HG03025 (cell line): ENCODE measurements around the gene BRINP1.
"Not testable (repeated sequence)": the region's sequence is repeated elsewhere in the genome, so short reads cannot be mapped to it uniquely, and the experiment has no call there.

Experiments used
- ATAC-seq: cut with Tn5 transposase; IDR thresholded peaks from one replicate; pipeline ENCODE4 v1.9.1; 2021; ENCODE audit warnings: mild to moderate bottlenecking, moderate library complexity; ENCODE audit not compliant: unreplicated experiment, low FRiP score

Gene BRINP1

GRCh38 chr9:119216651-119217331, 152.4 kb downstream of the BRINP1 start:
- no peak for ATAC-seq

- no peak for ATAC-seq
Observed at GRCh38 chr9:119215651-119216050, 153.6 kb downstream of the BRINP1 start.

DNA sequence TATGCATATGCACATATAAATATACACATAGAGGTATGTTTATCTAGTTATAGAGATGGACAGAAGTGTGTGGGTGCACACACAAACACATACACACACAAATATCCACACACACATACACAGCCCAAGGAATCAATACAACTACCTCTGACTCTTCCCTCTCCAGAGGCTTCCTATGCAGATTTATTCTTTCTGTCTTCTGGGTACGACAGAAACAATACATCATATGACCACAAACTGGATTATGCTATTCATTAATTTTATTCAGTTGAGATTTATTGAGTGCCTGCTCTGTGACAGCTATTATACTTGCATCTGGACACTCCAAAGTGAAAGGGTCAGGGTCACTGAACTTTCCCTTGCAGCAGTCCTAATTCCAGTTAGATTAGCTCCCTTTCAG, 155.8 kb downstream of the BRINP1 start:
- ATAC-seq: no peak

- no peak for ATAC-seq
Observed at GRCh38 chr9:119197893-119198607, 171.2 kb downstream of the BRINP1 start.

GRCh38 chr9:119195521-119195920, 173.7 kb downstream of the BRINP1 start:
- no peak for ATAC-seq

DNA sequence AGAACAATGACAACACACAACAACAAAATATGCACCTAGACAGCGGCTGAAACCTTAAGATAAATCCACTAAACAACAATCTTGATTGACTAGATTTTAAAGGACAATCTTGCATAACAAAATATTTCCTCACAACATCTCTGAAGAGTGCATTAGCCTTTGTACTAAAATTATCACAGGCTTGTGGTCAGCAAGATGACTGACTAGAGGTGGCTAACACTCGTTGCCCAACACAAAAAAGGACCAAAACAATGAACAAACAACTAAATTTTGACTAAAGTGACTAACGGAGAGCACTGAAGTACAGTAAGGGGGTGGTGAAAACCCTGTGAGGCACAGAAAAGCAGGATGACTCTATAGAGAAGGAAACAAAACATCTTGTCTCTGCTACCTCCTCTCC, 183.9 kb downstream of the BRINP1 start:
- ATAC-seq: no peak

GRCh38 chr9:119184265-119184936, 184.8 kb downstream of the BRINP1 start:
- no peak for ATAC-seq

GRCh38 chr9:119181561-119181960, 187.7 kb downstream of the BRINP1 start:
- ATAC-seq: no peak

DNA sequence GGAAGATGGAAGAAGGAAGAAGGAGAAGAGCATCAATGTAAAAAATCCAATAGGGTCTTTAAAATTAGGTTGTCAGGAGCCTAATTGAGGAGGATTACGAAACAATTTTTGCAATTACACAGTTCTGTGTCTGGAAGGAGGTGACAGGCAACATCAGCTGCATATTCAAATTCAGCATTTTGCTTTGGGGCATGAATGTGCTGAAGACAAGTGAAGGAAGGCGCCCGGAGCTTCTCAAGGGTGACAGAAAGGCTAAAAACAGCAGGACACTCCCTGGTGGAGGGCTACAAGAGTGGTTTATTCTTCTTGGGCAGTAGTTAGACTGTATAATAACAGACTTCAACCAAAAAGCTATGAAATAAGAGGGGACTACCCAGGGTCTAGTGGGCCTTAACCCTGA, 188.3 kb downstream of the BRINP1 start:
- no peak for ATAC-seq

- ATAC-seq: no peak
Observed at GRCh38 chr9:119179701-119180100, 189.5 kb downstream of the BRINP1 start.

- ATAC-seq: no peak
Observed at GRCh38 chr9:119177196-119177595, 192.0 kb downstream of the BRINP1 start.

DNA sequence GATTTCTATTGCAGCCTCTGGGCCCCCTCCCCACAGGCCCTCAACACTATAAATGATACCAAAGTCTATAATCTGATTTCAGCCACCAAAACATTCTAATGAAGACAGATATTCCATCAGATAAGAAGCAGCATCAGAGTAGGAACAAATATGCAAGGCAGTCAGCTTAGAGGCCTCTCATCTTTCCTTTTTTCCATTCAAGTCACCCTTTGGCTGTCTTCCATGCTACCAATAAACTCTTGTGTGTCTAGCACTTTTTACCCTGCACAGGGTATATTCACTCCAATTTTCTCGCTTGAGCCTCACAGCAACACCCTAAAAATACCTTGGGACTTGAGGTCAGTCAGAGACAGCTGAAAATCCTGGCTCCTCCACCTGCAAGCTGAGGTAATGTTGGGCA, 193.7 kb downstream of the BRINP1 start:
- no peak for ATAC-seq

DNA sequence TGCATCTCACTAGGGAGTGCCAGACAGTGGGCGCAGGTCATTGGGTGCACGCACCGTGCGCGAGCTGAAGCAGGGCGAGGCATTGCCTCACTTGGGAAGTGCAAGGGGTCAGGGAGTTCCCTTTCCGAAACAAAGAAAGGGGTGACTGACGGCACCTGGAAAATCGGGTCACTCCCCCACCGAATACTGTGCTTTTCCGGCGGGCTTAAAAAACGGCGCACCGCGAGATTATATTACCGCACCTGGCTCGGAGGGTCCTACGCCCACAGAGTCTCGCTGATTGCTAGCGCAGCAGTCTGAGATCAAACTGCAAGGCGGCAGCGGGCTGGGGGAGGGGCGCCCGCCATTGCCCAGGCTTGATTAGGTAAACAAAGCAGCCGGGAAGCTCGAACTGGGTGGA, 200.0 kb downstream of the BRINP1 start:
- not testable (repeated sequence) for ATAC-seq

DNA sequence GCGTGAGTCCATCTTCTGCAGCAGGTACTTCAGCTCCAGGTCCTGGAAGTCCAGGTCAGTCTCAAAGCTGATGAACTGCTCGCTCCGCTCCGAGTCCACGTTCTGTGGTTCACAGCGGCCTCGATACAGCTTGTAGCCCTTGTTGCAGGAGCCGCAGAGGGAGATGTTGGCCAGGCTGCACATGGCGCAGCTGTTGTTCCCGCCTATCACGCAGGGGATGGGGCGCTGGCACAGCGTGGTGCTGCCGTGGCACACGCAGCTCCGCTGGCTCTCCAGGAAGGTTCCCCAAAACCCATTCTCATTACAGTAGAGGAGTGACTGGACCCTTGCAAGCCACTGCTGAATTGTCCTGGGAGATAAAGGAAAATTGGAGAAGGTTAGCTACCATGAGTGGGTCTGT, 201.4 kb downstream of the BRINP1 start:
- ATAC-seq: no peak

- ATAC-seq: no peak
Observed at GRCh38 chr9:119167267-119167666, 202.0 kb downstream of the BRINP1 start.

- no peak for ATAC-seq
Observed at GRCh38 chr9:119166096-119166495, 203.1 kb downstream of the BRINP1 start.

DNA sequence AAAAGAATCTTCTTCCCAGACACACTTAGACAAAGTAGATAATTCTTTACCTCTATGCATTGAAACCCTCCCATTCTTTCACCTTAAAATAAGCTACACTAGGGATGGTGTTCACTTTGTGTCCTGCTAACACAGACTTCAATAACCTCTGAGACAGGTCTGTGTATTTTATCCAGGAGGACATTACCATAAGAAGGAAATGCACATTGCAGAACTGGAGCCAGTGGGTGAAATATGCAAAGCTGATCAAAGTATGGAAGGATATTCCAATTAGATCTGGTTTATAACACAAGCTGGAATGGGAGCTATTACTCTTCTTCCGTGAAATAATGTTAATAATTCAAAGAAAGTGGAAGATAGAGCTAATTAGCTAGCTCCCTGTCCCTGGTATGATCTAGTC, 204.1 kb downstream of the BRINP1 start:
- ATAC-seq: no peak

GRCh38 chr9:119164716-119165115, 204.5 kb downstream of the BRINP1 start:
- no peak for ATAC-seq

DNA sequence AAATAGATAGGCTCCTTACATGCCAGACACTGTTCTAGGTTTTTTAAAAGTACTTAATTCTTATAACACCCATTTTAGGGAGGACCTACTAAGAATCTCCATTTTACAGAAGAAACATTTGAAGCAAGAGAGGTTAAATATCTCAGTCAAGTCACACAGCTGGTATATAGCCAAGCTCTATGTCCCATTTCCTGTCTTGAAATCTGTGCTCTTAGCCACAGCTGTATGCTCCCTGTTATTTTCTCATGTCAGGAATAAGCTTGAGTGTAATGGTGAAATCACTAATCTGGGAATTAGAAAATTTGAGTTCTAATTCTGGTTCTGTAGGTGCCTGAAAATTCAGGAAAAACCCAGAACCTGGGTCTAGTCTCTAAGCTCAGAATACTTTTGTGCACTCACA, 208.7 kb downstream of the BRINP1 start:
- ATAC-seq: no peak

DNA sequence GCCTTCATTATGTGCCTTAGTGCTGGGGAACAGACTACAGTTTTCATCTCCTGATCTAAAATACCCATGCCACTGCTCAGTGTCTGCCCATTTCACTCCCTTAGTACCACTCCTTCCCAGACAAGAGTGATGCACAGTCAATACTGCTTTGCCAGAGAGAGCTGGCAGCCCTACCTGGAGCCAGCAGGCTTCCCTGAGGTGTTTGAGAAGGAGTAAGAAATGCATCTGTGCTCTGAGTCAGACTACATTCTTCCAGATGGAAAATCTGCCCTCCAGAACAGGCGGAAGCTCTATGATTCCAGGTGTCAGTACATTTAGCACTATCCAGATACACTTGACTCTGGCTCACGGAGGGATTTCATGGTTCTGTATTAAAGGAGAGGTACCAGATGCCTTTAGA, 209.8 kb downstream of the BRINP1 start:
- no peak for ATAC-seq

- no peak for ATAC-seq
Observed at GRCh38 chr9:119157196-119157595, 212.0 kb downstream of the BRINP1 start.

DNA sequence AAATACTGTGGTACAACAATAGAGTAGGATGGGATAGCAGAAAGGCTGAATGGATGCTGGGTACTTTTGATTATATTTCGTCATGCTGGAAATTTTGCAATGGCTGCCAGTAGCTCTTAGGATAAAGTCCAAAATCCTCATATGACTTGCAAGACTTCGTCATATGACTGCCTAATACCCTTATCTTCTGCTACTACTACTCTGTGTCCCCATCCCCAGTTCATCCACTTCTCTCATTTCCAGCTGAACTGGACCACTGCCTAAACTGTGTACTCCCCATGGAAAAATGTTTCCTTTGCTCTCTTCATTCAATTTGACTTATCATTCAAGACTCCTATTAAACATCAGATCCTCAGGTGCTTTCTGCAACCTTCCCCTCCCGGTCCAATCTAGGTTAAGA, 212.9 kb downstream of the BRINP1 start:
- ATAC-seq: no peak
